ENCODE measurements around the gene THSD4. TPM values are rescaled to one million over a fixed set of nuclear protein-coding genes. Genes with fewer than 3 reads are reported as not detected.

Gene THSD4
- total RNA-seq, 6 donors from 2014 or later = 16.8 to 39.7 (median 21.7) TPM

GRCh38 chr15:71280206-71280605, 164.9 kb downstream of the THSD4 start:
- H3K4me3 ChIP-seq = no peak overlapping the region
- H3K27ac ChIP-seq = peak overlapping the region in 1 of 4 donors; percentile 70
- WGBS, 2 donors = 80 to 91% methylated on average over 1 of the region's 1 CpG

DNA sequence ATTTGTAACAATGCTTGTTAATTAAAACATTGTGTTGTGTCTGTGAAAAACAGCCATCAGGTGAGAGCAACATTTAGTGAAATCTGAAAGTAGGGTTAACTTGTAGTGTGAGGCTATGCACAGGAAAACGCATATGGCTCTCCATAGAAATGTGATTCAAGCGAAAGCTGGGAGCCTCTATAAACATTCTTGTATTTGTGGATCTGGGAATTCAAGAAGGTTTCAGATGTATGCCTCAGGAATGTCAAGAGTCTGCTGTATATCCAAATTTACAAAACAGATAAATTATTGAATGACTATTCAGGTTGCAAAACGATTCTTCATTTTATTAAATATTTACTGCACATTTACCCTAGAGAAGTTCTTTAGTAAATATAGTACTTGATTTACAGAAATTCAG, 166.0 kb downstream of the THSD4 start:
- no peak for DNase-seq
- no peak for ATAC-seq (ENCODE audit: low FRiP score in 2 of 2)
- Histone ChIP-seq H3K4me3 (no peak overlapping the region), H3K4me1 (peaks cover 5 to 19% (median 11%) of the 10 kb centered on the region in 4 donors), H3K27ac (peak overlapping the region in 1 of 4 donors; percentile 6), H3K27me3 (no peaks in the 10 kb centered on the region), H3K9me3 (no peaks in the 10 kb centered on the region), H3K36me3 (no peaks in the 10 kb centered on the region)
- TF ChIP-seq POLR2AphosphoS5 (IDR thresholded peaks at IDR 0.05) (no peak), EP300 (IDR thresholded peaks at IDR 0.05) (no peak), POLR2A (IDR thresholded peaks at IDR 0.05) (no peak)
- TF ChIP-seq, protein P1, sequence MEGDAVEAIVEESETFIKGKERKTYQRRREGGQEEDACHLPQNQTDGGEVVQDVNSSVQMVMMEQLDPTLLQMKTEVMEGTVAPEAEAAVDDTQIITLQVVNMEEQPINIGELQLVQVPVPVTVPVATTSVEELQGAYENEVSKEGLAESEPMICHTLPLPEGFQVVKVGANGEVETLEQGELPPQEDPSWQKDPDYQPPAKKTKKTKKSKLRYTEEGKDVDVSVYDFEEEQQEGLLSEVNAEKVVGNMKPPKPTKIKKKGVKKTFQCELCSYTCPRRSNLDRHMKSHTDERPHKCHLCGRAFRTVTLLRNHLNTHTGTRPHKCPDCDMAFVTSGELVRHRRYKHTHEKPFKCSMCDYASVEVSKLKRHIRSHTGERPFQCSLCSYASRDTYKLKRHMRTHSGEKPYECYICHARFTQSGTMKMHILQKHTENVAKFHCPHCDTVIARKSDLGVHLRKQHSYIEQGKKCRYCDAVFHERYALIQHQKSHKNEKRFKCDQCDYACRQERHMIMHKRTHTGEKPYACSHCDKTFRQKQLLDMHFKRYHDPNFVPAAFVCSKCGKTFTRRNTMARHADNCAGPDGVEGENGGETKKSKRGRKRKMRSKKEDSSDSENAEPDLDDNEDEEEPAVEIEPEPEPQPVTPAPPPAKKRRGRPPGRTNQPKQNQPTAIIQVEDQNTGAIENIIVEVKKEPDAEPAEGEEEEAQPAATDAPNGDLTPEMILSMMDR (IDR thresholded peaks at IDR 0.05) = no peak
- 79 to 84% methylated on average over 3 of the region's 3 CpGs for WGBS, 2 donors

More at GRCh38 chr15:71280206-71280605, 164.9 kb downstream of the THSD4 start:
- Histone ChIP-seq H3K27me3 (no peaks in the 10 kb centered on the region), H3K4me1 (peaks cover 6 to 19% (median 11%) of the 10 kb centered on the region in 4 donors), H3K9me3 (no peaks in the 10 kb centered on the region), H3K36me3 (no peaks in the 10 kb centered on the region)
- no peak for ATAC-seq (ENCODE audit: low FRiP score in 2 of 2)
- DNase-seq = no peak
- TF ChIP-seq POLR2AphosphoS5 (IDR thresholded peaks at IDR 0.05) (no peak), EP300 (IDR thresholded peaks at IDR 0.05) (no peak), POLR2A (IDR thresholded peaks at IDR 0.05) (no peak)
- TF ChIP-seq, protein P1 (IDR thresholded peaks at IDR 0.05) = no peak

DNA sequence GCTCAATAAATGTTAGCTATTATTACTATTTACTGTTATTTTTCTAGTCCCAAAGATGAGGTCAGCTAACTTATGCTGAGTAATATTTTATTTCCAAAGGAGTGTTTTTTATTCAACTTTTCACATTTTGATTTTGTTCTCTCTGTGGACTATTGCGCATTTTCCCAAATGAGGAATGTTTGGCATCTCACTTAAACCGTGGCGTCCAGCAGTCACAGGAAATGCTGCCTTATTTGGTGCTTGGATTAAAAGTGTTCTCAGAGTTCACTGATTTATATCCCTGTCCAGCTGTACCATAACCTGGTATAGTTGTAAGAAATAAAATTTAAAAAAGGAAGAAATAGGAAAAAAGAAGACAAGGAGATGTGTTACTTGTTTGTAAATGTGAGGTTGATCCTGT, 166.8 kb downstream of the THSD4 start:
- WGBS, 2 donors = 58 to 61% methylated on average over 3 of the region's 3 CpGs
- ATAC-seq (ENCODE audit: low FRiP score in 2 of 2) (peak in 1 of 2 donors; percentile 24), DNase-seq (no peak)
- Histone ChIP-seq H3K9me3 (no peaks in the 10 kb centered on the region), H3K4me3 (no peak overlapping the region), H3K27me3 (no peaks in the 10 kb centered on the region), H3K27ac (no peak overlapping the region), H3K36me3 (no peaks in the 10 kb centered on the region), H3K4me1 (peaks cover 5 to 19% (median 11%) of the 10 kb centered on the region in 4 donors)
- TF ChIP-seq POLR2A (IDR thresholded peaks at IDR 0.05) = no peak
- TF ChIP-seq EP300 (IDR thresholded peaks at IDR 0.05) = no peak
- TF ChIP-seq, protein P1 (IDR thresholded peaks at IDR 0.05) = no peak
- no peak for TF ChIP-seq POLR2AphosphoS5 (IDR thresholded peaks at IDR 0.05)

- no peak for DNase-seq
- Histone ChIP-seq H3K36me3 (no peaks in the 10 kb centered on the region), H3K9me3 (no peaks in the 10 kb centered on the region), H3K27me3 (no peaks in the 10 kb centered on the region), H3K4me1 (peaks cover 0 to 6% (median 4%) of the 10 kb centered on the region in 4 donors), H3K27ac (peak overlapping the region in 2 of 4 donors; percentile 12 to 58), H3K4me3 (no peak overlapping the region)
- no peak for ATAC-seq (ENCODE audit: low FRiP score in 2 of 2)
- 52 to 75% methylated on average over 5 of the region's 5 CpGs for WGBS, 2 donors
- TF ChIP-seq, protein P1 (IDR thresholded peaks at IDR 0.05) = no peak
- no peak for TF ChIP-seq POLR2AphosphoS5 (IDR thresholded peaks at IDR 0.05)
- TF ChIP-seq POLR2A (IDR thresholded peaks at IDR 0.05) = no peak
- TF ChIP-seq EP300 (IDR thresholded peaks at IDR 0.05) = peak in 2 of 4 donors; percentile 2 to 9
These were observed 173.2 kb downstream of the THSD4 start for GRCh38 chr15:71288348-71288955.

GRCh38 chr15:71290002-71290401, 174.7 kb downstream of the THSD4 start:
- Histone ChIP-seq H3K4me1 (peaks cover 0 to 8% (median 5%) of the 10 kb centered on the region in 4 donors), H3K27me3 (no peaks in the 10 kb centered on the region), H3K9me3 (no peaks in the 10 kb centered on the region), H3K4me3 (no peak overlapping the region), H3K27ac (no peak overlapping the region), H3K36me3 (no peaks in the 10 kb centered on the region)
- DNase-seq = no peak
- WGBS, 2 donors = 82 to 88% methylated on average over 3 of the region's 3 CpGs
- ATAC-seq (ENCODE audit: low FRiP score in 2 of 2) = no peak
- TF ChIP-seq POLR2AphosphoS5 (IDR thresholded peaks at IDR 0.05) (no peak), EP300 (IDR thresholded peaks at IDR 0.05) (no peak), POLR2A (IDR thresholded peaks at IDR 0.05) (no peak)
- TF ChIP-seq, protein P1 (IDR thresholded peaks at IDR 0.05) = no peak

Data from upper lobe of left lung (tissue), 6 donors.